HG02588 (cell line): ENCODE data around the gene FAM187B.
"Not testable (repeated sequence)": the region's sequence is repeated elsewhere in the genome, so short reads cannot be mapped to it uniquely, and the experiment has no call there.

Source experiments
- ATAC-seq: cut with Tn5 transposase; IDR thresholded peaks from one replicate; pipeline ENCODE4 v1.9.1; 2021; ENCODE audit warnings: mild to moderate bottlenecking, moderate library complexity; ENCODE audit not compliant: unreplicated experiment

Gene FAM187B

DNA sequence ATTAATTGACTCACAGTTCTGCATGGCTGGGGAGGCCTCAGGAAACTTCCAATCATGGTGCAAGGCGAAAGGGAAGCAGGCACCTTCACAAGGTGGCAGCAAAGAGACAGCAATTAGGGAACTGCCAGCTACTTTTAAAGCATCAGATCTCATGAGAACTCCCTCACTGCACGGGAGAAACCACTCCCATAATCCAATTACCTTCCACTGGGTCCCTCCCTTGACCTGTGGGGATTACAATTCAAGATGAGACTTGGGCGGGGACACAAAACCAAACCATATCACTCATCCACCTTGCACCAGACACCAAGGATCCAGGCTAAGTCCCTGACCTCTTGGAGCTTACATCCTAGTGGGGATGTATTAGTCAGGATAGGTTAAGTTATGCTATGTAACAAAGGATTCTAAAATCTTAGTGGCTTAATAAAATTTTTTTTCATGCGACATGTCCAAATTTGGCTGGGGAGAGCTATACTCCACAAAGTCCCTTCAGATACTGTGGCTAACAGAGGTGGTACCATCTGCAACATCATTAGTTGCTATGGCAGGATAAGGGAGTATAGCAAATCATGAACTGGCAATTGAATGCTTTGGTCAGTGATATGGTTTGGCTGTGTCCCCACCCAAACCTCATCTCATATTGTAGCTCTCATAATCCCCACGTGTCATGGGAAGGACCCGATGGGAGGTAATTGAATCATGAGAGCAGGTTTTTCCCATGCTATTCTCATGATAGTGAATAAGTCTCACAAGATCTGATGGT, 8.3 kb upstream of the FAM187B start:
- ATAC-seq, result no peak

GRCh38 chr19:35232912-35233311, 4.4 kb upstream of the FAM187B start:
- no peak for ATAC-seq

- ATAC-seq, result no peak
These were observed 3.6 kb upstream of the FAM187B start for GRCh38 chr19:35231956-35232645.

DNA sequence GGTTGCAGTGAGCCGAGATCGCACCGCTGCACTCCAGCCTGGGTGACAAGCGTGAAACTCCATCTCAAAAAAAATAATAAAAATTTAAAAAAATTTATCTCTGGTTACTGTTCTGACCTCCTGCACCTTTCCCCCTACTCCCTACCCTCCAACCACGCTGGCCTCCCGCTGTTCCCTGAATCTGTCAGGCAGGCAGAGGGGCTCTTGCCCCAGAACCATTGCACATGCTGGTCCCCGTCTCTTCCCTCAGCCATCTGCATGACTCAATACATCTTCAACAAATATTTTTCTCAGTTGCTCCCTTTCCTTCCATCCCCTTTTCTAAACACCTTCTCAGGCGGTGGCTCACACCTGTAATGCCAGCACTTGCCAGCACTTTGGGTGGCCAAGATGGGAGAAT, 1.1 kb upstream of the FAM187B start:
- no peak for ATAC-seq

GRCh38 chr19:35226748-35227147, 1.8 kb downstream of the FAM187B start:
- no peak for ATAC-seq

DNA sequence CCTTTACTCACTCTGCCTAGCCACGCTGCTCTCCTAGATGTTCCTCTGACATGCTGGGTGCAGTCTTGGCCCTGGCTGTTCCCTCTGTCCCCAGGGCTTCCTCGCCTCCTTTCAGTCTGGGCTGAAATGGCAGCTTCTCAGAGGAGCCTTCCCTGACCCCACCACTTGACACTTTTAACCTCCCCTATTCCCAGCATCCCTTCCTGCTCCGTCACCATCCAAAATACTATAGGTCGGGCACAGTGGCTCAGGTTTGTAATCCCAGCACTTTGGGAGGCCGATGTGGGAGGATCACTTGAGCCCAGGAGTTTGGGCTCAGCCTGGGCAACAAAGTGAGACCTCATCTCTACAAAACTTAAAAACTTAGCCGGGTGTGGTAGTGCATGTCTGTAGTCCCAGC, 2.6 kb downstream of the FAM187B start:
- ATAC-seq, result no peak

DNA sequence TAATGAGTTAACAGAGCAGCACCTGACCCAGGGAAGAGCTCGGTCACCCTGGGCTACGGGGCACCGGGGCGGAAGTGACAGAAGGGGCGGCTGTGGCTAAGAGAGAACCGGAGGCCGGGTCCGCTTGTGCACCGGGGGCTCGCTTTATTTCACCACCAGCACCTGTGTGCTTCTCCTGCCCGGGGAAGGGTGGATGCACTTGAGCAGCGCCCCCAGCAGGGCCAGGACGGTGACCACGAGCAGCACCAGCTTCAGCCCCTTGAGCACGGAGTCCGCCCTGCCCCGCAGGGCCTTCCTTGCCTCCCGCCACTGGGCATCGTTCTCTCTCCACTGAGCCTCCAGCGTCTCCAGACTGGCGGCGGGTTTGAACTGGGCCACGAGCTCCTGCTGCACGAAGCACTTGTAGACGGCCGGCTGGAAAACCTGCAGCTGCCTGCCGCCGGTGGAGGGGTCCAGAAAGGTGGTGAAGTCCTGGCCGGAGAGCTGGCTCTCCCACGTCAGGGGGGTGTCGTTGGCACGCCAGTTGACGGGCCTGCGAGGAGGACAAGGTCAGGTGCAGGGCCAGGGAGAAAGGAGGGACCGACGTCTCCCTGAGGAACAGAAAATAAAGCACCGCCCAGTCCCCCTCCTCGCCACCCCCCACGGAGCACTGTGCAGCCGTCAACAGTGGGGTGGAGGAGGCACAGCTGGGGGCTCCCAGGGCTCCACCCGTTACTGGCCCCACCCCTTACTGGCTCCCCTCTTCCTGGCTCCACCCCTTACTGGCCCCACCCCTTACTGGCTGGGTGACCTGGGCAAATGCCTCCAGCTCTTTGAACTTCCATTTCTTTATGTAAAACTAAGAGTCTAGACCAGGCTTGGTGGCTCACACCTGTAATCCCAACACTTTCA, 3.6 kb downstream of the FAM187B start:
- ATAC-seq, result no peak

GRCh38 chr19:35223862-35224505, 4.6 kb downstream of the FAM187B start:
- ATAC-seq, result no peak

DNA sequence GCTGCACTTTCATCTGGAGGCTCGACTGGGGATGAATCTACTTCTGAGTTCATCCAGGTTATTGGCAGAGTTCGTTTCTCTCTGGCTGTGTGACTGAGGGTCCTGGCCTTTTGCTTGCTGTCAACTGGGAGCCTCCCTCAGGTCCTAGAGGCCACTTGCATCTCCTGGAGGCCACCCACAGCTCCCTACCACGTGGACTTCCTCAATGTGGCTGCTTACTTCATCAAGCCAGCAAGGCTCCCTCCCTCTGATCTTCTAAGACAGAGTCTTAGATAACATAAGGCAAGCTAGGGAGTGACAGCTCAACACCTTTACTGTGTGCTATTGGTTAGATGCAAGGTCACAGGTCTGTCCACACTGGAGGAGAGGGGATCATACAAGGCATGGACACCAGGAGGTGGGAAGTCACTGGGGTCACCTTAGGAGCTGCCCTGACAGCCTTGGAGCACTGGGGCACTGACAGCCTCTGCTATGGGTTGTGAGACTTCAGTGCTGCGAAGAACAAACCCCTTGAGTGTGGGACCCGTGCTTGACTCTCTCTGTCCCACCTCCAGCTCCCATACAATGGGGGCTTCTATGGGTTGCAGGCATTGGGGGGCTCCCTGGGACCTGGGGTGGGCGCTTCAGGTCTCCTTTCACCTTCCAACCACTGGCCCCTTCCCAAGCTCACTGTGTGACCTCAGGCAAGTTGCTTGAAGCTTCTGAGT, 5.3 kb downstream of the FAM187B start:
- no peak for ATAC-seq

DNA sequence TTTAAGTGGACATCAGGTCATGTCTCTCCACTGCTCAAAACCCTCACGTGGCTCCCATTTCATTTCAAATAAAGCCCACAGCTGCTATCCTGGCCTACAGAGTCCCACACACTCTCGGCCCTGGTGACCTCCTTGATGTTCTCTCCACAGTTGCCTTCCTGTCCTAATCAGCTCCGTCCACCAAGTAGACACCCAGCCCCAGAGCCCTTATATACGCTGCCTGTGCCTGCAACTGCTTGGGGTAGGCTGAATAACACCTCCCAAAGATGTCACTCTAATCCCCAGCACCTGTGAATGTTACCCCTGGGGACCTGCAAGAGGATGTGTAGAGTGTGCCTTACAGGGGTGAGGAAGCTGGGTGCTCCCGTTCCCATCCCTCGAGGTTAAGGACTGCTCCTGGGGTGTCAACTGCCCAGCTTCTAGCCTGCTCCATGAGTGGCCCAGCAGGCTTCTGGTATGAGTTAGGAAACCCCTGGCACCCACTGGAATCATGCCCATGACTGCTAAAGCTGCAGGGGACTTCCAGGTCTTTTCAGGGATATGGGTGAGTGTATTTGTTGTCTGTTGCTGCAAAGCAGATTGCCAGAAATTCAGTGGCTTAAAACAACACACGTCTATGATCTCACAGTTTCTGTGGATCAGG, 6.0 kb downstream of the FAM187B start:
- no peak for ATAC-seq

- ATAC-seq, result not testable (repeated sequence)
These were observed 7.5 kb downstream of the FAM187B start for GRCh38 chr19:35220973-35221590.

DNA sequence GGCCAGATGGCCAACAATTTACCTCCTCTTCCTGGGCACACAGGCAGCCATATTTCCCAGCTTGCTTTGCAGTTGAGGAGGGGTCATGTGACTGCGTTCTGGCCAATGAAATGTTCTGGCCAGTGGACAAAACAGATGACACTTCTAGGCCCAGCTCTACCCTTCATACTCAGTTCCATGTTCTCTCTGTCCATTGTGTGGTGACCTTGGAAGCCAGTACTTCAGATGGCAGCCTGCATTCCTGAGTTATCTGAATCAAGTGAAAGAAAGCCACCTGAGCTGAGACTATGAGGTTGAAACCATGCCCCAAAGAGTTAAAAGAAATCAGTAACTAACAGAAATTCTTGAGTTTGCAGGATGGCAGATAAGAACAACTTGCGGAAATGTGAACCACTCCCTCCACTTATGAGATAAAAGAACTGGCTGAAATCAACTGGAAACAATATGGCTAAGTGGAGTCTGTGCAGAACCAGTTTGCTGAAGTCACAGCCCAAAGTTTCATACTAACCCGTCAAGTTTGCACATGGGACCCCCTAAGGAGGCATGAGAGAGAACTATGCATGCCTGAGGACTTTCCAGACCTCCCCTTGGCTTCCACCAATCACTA, 8.1 kb downstream of the FAM187B start:
- no peak for ATAC-seq

DNA sequence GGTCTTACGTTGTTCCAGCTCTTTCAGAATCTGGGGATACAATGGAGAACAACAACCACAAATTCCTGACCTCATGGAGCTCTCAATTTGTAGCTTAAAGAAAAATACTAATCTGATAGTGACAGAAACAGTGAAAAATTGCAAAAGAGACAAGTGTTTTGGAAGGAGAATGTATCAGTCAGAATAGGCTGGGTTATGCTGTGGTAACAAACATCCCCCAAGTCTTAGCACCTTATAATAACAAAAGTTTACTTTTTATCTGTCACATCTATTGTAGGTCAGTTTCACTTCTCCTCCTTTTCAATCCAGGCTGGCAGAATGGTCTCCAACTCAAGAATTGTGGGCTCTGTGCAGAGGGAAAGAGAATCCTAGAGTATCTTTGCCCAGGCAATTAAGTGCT, 9.5 kb downstream of the FAM187B start:
- ATAC-seq, result no peak

- ATAC-seq, result no peak
These were observed 10.9 kb downstream of the FAM187B start for GRCh38 chr19:35217649-35217990.

GRCh38 chr19:35216833-35217648, 11.5 kb downstream of the FAM187B start:
- ATAC-seq, result no peak

DNA sequence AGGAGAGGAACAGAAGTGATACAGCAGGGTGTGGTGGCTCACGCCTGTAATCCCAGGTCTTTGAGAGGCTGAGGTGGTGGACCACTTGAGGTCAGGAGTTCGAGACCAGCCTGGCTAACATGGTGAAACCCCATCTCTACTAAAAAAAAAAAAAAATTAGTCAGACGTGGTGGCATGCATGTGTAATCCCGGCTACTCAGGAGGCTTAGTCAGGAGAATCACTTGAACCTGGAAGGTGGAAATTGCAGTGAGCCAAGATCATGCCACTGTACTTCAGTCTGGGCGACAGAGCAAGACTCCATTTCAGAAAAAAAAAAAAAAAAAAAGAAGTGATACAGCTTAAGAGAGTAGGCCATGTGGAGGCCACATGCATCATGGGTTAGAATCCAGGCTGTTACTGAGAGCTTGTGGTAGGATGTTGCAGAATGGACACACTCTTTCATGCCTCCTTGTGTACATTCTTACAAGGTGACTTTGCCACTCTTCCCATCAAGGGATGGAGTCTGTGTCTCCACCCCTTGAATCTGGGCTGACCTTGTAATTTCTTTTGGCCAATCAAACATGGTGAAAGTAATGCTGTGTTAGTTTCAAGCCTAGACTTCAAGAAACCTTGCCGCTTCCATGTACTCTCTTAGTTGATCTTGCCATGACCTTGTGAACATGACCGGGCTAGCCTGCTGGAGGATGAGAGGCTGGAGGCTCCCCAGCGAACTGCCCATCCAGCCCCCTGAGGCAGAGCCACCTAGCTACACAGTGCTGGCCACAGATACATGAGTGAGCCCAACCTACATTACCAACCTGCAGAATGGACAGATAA, 12.3 kb downstream of the FAM187B start:
- no peak for ATAC-seq

GRCh38 chr19:35214766-35215422, 13.6 kb downstream of the FAM187B start:
- no peak for ATAC-seq
